ENCODE data around the gene STAT5B. TPM values are rescaled to one million over a fixed set of nuclear protein-coding genes. Genes with fewer than 3 reads are reported as not detected.

STAT5B gene
- total and polyA plus RNA-seq, 2 of the 13 experiments (the other 11 are each of a cell fraction or from before 2014, with no cell fraction given), result 21.0 to 42.8 TPM

DNA sequence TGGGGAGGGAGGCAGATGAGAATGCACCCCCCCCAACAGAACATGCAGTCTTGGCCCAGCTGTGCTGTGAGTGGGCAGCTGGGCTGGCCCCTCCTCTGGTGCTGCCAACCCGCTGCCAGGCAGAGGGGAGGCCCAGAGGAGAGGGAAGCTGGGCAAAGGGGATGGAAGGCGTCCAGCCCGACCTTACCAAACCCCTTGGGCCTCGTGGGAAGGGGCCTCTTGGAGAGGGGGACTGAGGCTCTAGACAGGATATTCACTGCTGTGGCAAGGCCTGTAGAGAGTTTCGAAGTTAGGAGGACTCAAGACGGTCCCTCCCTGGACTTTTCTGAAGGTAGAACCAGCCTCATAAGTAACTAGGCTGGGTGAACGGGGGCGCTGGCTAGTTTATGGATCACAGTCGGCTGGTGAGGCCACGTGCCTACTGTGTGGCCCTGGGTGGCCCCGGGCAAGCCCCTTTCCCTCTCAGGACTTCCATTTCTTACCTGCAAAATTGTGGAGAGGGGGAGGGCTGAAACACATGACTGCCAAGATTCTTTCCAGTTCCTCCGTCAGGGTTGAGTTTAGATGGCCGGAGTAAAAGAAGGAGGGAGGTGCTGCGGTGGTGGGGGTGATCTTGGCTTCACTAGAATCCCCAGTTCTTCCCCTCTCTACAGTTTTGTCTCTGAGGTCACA lies 11.2 kb upstream of the STAT5B start (continued):
- TF ChIP-seq, protein P1, sequence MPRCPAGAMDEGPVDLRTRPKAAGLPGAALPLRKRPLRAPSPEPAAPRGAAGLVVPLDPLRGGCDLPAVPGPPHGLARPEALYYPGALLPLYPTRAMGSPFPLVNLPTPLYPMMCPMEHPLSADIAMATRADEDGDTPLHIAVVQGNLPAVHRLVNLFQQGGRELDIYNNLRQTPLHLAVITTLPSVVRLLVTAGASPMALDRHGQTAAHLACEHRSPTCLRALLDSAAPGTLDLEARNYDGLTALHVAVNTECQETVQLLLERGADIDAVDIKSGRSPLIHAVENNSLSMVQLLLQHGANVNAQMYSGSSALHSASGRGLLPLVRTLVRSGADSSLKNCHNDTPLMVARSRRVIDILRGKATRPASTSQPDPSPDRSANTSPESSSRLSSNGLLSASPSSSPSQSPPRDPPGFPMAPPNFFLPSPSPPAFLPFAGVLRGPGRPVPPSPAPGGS (CRISPR knock-in tag; IDR thresholded peaks at IDR 0.05), result no peak
- no peak for TF ChIP-seq AKAP8 (CRISPR knock-in tag; IDR thresholded peaks at IDR 0.05)
- TF ChIP-seq SALL1 (CRISPR knock-in tag; IDR thresholded peaks at IDR 0.05), result peak; percentile 26; the same call in 1 of the 2 replicates
- no peak for TF ChIP-seq ZNF547 (CRISPR knock-in tag; IDR thresholded peaks at IDR 0.05)
- TF ChIP-seq, protein P2, sequence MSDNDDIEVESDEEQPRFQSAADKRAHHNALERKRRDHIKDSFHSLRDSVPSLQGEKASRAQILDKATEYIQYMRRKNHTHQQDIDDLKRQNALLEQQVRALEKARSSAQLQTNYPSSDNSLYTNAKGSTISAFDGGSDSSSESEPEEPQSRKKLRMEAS (IDR thresholded peaks at IDR 0.05), result peak; percentile 37; the same call in 1 of the 2 replicates
- 0 out of 2 replicates have a peak, but pooled peaks have one; percentile 28 for TF ChIP-seq ZNF337 (CRISPR knock-in tag; IDR thresholded peaks at IDR 0.05; ENCODE audit: borderline replicate concordance, low read depth)
- TF ChIP-seq PPARG (CRISPR knock-in tag; conservative IDR thresholded peaks at IDR 0.05), result no peak
- TF ChIP-seq IKZF1 (IDR thresholded peaks at IDR 0.05), result no peak
- no peak for TF ChIP-seq ZZZ3 (CRISPR knock-in tag; IDR thresholded peaks at IDR 0.05; ENCODE audit: borderline replicate concordance)
- no peak for TF ChIP-seq NR1H2 (CRISPR knock-in tag; IDR thresholded peaks at IDR 0.05; ENCODE audit: borderline replicate concordance, low read depth)
- TF ChIP-seq ZNF629 (CRISPR knock-in tag; conservative IDR thresholded peaks at IDR 0.05), result no peak
- TF ChIP-seq LCORL (IDR thresholded peaks at IDR 0.05), result no peak
- TF ChIP-seq LCORL (CRISPR knock-in tag; IDR thresholded peaks at IDR 0.05), result 0 out of 2 replicates have a peak, but pooled peaks have one; percentile 16
- TF ChIP-seq IRF2 (CRISPR knock-in tag; IDR thresholded peaks at IDR 0.05), result no peak
- TF ChIP-seq HDAC1 (CRISPR knock-in tag; IDR thresholded peaks at IDR 0.05), result no peak
